Thoracic aorta (tissue), 2 donors: ENCODE measurements around the gene AKR1E2. TPM values are rescaled to one million over a fixed set of nuclear protein-coding genes. Genes with fewer than 3 reads are reported as not detected.

Source experiments
- ATAC-seq: fragments of 150-250 bp; one replicate; pipeline ENCODE4 v1.8.0; 2017; ENCODE audit warnings: low read depth; ENCODE audit not compliant: insufficient number of reproducible peaks, low FRiP score
- DNase-seq: peaks from one replicate; pipeline ENCODE4 v3.0.0-alpha.2; 2020; ENCODE audit warnings: low spot score
- H3K27ac ChIP-seq, 2 donors: fragments of 200-600 bp; sonication (generic); 1 replicate in 1 of 2; 2 replicates in 1 of 2; pipeline ENCODE4 v1.5.1; 2016; ENCODE audit warnings: mild to moderate bottlenecking in 2 of 2, moderate library complexity in 2 of 2
- H3K27me3 ChIP-seq: fragments of 200-600 bp; sonication (generic); replicated peaks from 2 replicates; pipeline ENCODE4 v1.6.0; 2016; ENCODE audit warnings: mild to moderate bottlenecking; ENCODE audit not compliant: insufficient read depth
- H3K36me3 ChIP-seq: fragments of 200-600 bp; sonication (generic); one replicate; pipeline ENCODE4 v1.5.1; 2016
- H3K4me1 ChIP-seq, 2 donors: fragments of 200-600 bp; sonication (generic); 1 replicate in 1 of 2; 2 replicates in 1 of 2; pipeline versions ENCODE4 v1.5.1 to v1.6.0; 2016; ENCODE audit warnings: low read depth in 2 of 2, mild to moderate bottlenecking in 1 of 2; ENCODE audit not compliant: control insufficient read depth in 1 of 2
- H3K4me3 ChIP-seq: fragments of 200-600 bp; sonication (generic); 2 replicates; pipeline ENCODE4 v1.5.1; 2016; ENCODE audit warnings: mild to moderate bottlenecking
- H3K9me3 ChIP-seq: fragments of 200-600 bp; sonication (generic); 2 replicates; pipeline ENCODE4 v1.5.1; 2016
- CTCF ChIP-seq: fragments of 200-600 bp; sonication (generic); IDR thresholded peaks from one replicate; pipeline ENCODE4 v1.5.1; 2019; ENCODE audit warnings: antibody characterized with exemption
- total RNA-seq, 2 donors: library from RNA; depleted of rRNA; stranded (reverse); fragments of >200 nt; gene quantifications; one replicate each; pipeline versions ENCODE4 v1.1.0 to v1.2.3, GENCODE V29; 2016

Gene AKR1E2
- total RNA-seq, 2 donors from 2014 or later = 11.1 to 17.6 TPM

DNA sequence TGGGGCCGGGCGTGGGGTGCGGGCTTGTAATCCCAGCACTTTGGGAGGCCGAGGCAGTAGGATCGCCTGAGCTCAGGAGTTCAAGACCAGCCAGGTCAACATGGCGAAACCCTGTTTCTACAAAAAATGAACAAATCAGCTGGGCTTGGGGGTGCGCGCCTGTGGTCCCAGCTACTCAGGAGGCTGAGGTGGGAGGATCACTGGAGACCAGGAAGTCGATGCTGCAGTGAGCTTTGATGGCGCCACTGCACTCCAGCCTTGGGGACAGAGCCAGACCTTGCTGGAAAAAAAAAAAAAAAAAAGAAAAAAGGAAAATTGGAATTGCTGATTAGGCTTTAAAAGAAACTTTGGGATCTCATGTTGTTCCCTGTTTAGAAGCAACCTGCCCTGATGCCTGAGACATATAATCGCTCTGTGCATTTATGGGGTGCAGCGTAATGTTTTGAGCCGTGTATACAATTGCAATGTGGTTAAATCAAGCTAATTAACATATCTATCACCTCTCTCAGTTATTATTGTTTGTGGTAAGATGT is 851 bp downstream of the AKR1E2 start:
- Histone ChIP-seq H3K27me3 (no peaks in the 10 kb centered on the region), H3K9me3 (no peaks in the 10 kb centered on the region), H3K4me1 (peaks cover 8 to 28% of the 10 kb centered on the region in 2 donors), H3K36me3 (no peaks in the 10 kb centered on the region), H3K27ac (peak overlapping the region; percentile 89 to 92), H3K4me3 (peak overlapping the region; percentile 80)
- no peak for ATAC-seq
- no peak for DNase-seq
- no peak for TF ChIP-seq CTCF

DNA sequence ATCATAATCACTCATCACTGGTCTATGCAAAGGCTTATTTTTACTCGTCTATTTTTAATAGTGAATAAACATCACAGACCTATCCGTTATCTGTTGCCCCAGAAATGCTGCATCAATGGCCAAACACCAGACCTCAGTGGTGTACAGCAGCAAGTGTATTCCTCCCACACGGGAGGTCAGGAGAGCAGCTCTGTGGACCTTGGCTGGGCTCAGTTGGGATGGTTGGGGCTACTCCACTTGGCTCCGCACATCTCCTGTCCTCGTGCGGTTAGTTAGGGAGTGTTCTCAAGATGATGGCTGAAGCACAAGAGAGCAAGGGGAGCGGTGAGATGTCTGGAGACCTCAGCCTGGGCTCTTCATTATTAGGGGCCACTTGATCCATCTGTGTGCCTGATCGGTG is 2.0 kb downstream of the AKR1E2 start:
- TF ChIP-seq CTCF = no peak
- Histone ChIP-seq H3K9me3 (no peaks in the 10 kb centered on the region), H3K4me3 (no peak overlapping the region), H3K27me3 (no peaks in the 10 kb centered on the region), H3K36me3 (peaks cover 2% of the 10 kb centered on the region), H3K4me1 (peaks cover 8 to 26% of the 10 kb centered on the region in 2 donors), H3K27ac (no peak overlapping the region)
- ATAC-seq (no peak), DNase-seq (no peak)

GRCh38 chr10:4830551-4830950 is 4.5 kb downstream of the AKR1E2 start:
- Histone ChIP-seq H3K27ac (no peak overlapping the region), H3K9me3 (no peaks in the 10 kb centered on the region), H3K36me3 (peaks cover 10% of the 10 kb centered on the region), H3K27me3 (no peaks in the 10 kb centered on the region), H3K4me1 (peaks cover 8 to 23% of the 10 kb centered on the region in 2 donors), H3K4me3 (no peak overlapping the region)
- no peak for TF ChIP-seq CTCF
- no peak for ATAC-seq
- no peak for DNase-seq

GRCh38 chr10:4831091-4831490 is 5.1 kb downstream of the AKR1E2 start:
- TF ChIP-seq CTCF = no peak
- peaks cover 8 to 19% of the 10 kb centered on the region in 2 donors for H3K4me1 ChIP-seq

GRCh38 chr10:4833286-4833685 is 7.3 kb downstream of the AKR1E2 start:
- Histone ChIP-seq H3K27ac (no peak overlapping the region), H3K4me3 (no peak overlapping the region), H3K9me3 (no peaks in the 10 kb centered on the region), H3K27me3 (no peaks in the 10 kb centered on the region), H3K36me3 (peaks cover 13% of the 10 kb centered on the region), H3K4me1 (peaks cover 0 to 1% of the 10 kb centered on the region in 2 donors)
- no peak for DNase-seq
- ATAC-seq = no peak
- no peak for TF ChIP-seq CTCF

More at GRCh38 chr10:4831091-4831490, 5.1 kb downstream of the AKR1E2 start:
- Histone ChIP-seq H3K4me3 (no peak overlapping the region), H3K27me3 (no peaks in the 10 kb centered on the region), H3K9me3 (no peaks in the 10 kb centered on the region), H3K36me3 (peaks cover 13% of the 10 kb centered on the region), H3K27ac (no peak overlapping the region)
- ATAC-seq (no peak), DNase-seq (no peak)
